Sigmoid colon (tissue), 7 donors: Measurements from ENCODE around the gene CDT1. TPM values are rescaled to one million over a fixed set of nuclear protein-coding genes. Genes with fewer than 3 reads are reported as not detected.

Experiments used
- DNase-seq: peaks from one replicate; pipeline ENCODE4 v3.0.0-alpha.2; 2019
- H3K27ac ChIP-seq, 4 donors: fragments of 200-600 bp; sonication (generic); one replicate each; pipeline ENCODE4 v1.5.1; 2016 to 2019; ENCODE audit warnings: mild to moderate bottlenecking in 1 of 4
- H3K27me3 ChIP-seq, 3 donors: fragments of 200-600 bp; sonication (generic); one replicate each; pipeline ENCODE4 v1.5.1; 2019; ENCODE audit warnings: mild to moderate bottlenecking in 1 of 3
- H3K36me3 ChIP-seq, 4 donors: fragments of 200-600 bp; sonication (generic); one replicate each; pipeline ENCODE4 v1.5.1; 2016 to 2019
- H3K4me1 ChIP-seq, 4 donors: fragments of 200-600 bp; sonication (generic); one replicate each; pipeline ENCODE4 v1.5.1; 2017 to 2019
- H3K4me3 ChIP-seq, 4 donors: fragments of 200-600 bp; sonication (generic); one replicate each; pipeline ENCODE4 v1.5.1; 2017 to 2019; ENCODE audit warnings: mild to moderate bottlenecking in 2 of 4, moderate library complexity in 1 of 4
- H3K9me3 ChIP-seq, 4 donors: fragments of 200-600 bp in 3 of 4; sonication (generic) in 3 of 4; one replicate each; pipeline versions ENCODE4 v1.5.1 to v1.6.1; 2013 to 2019
- CTCF ChIP-seq, 4 experiments: fragments of 450-650 bp in 3 of 4; fragments of 200-600 bp in 1 of 4; IDR thresholded peaks; one replicate each; pipeline ENCODE4 v1.5.1; 2016 to 2019; ENCODE audit warnings: antibody characterized with exemption in 4 of 4, mild to moderate bottlenecking in 3 of 4, moderate library complexity in 2 of 4
- EP300 ChIP-seq, 4 donors: sonication (generic); formaldehyde crosslinking; IDR thresholded peaks; one replicate each; pipeline ENCODE4 v1.6.1; 2017; ENCODE audit warnings: antibody characterized with exemption in 4 of 4
- POLR2A ChIP-seq, 2 donors: fragments of 450-650 bp; IDR thresholded peaks; one replicate each; pipeline ENCODE4 v1.6.1; 2016; ENCODE audit warnings: antibody characterized with exemption in 2 of 2, mild to moderate bottlenecking in 2 of 2, moderate library complexity in 2 of 2
- POLR2AphosphoS5 ChIP-seq, 4 donors: sonication (generic); formaldehyde crosslinking; IDR thresholded peaks; one replicate each; pipeline ENCODE4 v1.6.1; 2017; ENCODE audit warnings: antibody characterized with exemption in 4 of 4
- WGBS, 2 donors: extraction: QIAGEN DNeasy Blood & Tissue Kit; methylation state at CpG; one replicate each; pipeline ENCODE4 v1.1.7; 2013; 5-methylcytosine and 5-hydroxymethylcytosine counted together
- intact Hi-C: fragments of 100-400 bp; cut with DNase I; formaldehyde crosslinking; loops from one replicate; pipeline ENCODE4 v1.15.1; 2023
- polyA plus RNA-seq, 3 donors: library from polyadenylated mRNA; stranded (reverse); fragments of 200-250 nt; gene quantifications; one replicate each; pipeline ENCODE4 v1.2.3, GENCODE V29; 2013
- total RNA-seq, 4 donors: library from RNA; depleted of rRNA; stranded (reverse); fragments of >200 nt; gene quantifications; one replicate each; pipeline ENCODE4 v1.1.0, GENCODE V29; 2016
- donor health status: healthy with polysubstance abuse.
- donor health status: Bipolar disorder and iron deficiency.
- donor health status: healthy.

CDT1 gene
- total and polyA plus RNA-seq, 7 donors: 0.71 to 17.4 (median 3.3) TPM; not detected in 1

GRCh38 chr16:88805887-88806393, 2.4 kb downstream of the CDT1 start:
- no peaks in the 10 kb centered on the region for H3K9me3 ChIP-seq
- no peak for DNase-seq
- H3K27me3 ChIP-seq: peaks cover 0 to 9% (median 0%) of the 10 kb centered on the region in 3 donors
- no peak for TF ChIP-seq CTCF (IDR thresholded peaks at IDR 0.05)
- TF ChIP-seq POLR2A (IDR thresholded peaks at IDR 0.05): no peak
- TF ChIP-seq POLR2AphosphoS5 (IDR thresholded peaks at IDR 0.05): no peak
- WGBS, 2 donors: 92% methylated on average over 21 of the region's 21 CpGs
- H3K4me1 ChIP-seq: peaks cover 0 to 45% (median 25%) of the 10 kb centered on the region in 4 donors
- intact Hi-C loops: no loop called here
- H3K36me3 ChIP-seq: peaks cover 0 to 21% (median 5%) of the 10 kb centered on the region in 4 donors
- no peak overlapping the region for H3K4me3 ChIP-seq
- H3K27ac ChIP-seq: no peak overlapping the region

DNA sequence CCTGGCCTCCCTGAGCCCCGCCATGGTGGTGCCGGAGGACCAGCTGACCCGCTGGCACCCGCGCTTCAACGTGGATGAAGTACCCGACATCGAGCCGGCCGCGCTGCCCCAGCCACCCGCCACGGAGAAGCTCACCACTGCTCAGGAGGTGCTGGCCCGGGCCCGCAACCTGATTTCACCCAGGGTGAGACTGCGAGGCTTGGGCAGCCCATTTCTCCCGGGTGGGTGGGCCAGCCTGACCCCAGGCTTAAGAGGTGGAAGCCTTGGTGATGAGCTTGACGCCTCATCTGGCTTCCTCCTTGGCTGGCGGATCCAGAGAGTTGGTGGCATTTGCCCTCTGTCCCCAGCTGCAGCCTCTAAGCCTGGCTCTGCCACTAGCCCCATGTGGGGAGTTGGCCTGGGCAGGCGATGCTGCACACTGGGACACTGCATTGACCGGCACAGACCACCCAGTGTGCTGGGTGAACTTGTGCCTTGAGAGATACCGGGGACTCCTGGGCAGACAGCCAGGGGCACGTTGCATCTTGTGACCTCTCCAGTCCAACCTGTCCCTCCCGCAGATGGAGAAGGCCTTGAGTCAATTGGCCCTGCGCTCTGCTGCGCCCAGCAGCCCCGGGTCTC, 3.0 kb downstream of the CDT1 start:
- TF ChIP-seq EP300 (IDR thresholded peaks at IDR 0.05) (no peak), POLR2AphosphoS5 (IDR thresholded peaks at IDR 0.05) (no peak), CTCF (IDR thresholded peaks at IDR 0.05) (no peak), POLR2A (IDR thresholded peaks at IDR 0.05) (no peak)
- H3K4me3 ChIP-seq: no peak overlapping the region
- H3K27ac ChIP-seq: no peak overlapping the region
- H3K9me3 ChIP-seq: no peaks in the 10 kb centered on the region
- intact Hi-C loops: no loop called here
- WGBS, 2 donors: 84 to 89% methylated on average over 27 of the region's 27 CpGs
- no peak for DNase-seq
- H3K27me3 ChIP-seq: peaks cover 0 to 9% (median 0%) of the 10 kb centered on the region in 3 donors
- peaks cover 0 to 21% (median 5%) of the 10 kb centered on the region in 4 donors for H3K36me3 ChIP-seq
- peaks cover 0 to 48% (median 29%) of the 10 kb centered on the region in 4 donors for H3K4me1 ChIP-seq

- peaks cover 0 to 21% (median 5%) of the 10 kb centered on the region in 4 donors for H3K36me3 ChIP-seq
- TF ChIP-seq POLR2AphosphoS5 (IDR thresholded peaks at IDR 0.05) (no peak), CTCF (IDR thresholded peaks at IDR 0.05) (no peak), POLR2A (IDR thresholded peaks at IDR 0.05) (no peak), EP300 (IDR thresholded peaks at IDR 0.05) (no peak)
- peaks cover 0 to 9% (median 0%) of the 10 kb centered on the region in 3 donors for H3K27me3 ChIP-seq
- no peaks in the 10 kb centered on the region for H3K9me3 ChIP-seq
- no peak for DNase-seq
- intact Hi-C loops: no loop called here
- H3K4me3 ChIP-seq: no peak overlapping the region
- H3K4me1 ChIP-seq: peaks cover 0 to 44% (median 31%) of the 10 kb centered on the region in 4 donors
- no peak overlapping the region for H3K27ac ChIP-seq
- 88 to 92% methylated on average over 24 of the region's 24 CpGs for WGBS, 2 donors
These were observed 3.6 kb downstream of the CDT1 start for GRCh38 chr16:88807142-88807625.

DNA sequence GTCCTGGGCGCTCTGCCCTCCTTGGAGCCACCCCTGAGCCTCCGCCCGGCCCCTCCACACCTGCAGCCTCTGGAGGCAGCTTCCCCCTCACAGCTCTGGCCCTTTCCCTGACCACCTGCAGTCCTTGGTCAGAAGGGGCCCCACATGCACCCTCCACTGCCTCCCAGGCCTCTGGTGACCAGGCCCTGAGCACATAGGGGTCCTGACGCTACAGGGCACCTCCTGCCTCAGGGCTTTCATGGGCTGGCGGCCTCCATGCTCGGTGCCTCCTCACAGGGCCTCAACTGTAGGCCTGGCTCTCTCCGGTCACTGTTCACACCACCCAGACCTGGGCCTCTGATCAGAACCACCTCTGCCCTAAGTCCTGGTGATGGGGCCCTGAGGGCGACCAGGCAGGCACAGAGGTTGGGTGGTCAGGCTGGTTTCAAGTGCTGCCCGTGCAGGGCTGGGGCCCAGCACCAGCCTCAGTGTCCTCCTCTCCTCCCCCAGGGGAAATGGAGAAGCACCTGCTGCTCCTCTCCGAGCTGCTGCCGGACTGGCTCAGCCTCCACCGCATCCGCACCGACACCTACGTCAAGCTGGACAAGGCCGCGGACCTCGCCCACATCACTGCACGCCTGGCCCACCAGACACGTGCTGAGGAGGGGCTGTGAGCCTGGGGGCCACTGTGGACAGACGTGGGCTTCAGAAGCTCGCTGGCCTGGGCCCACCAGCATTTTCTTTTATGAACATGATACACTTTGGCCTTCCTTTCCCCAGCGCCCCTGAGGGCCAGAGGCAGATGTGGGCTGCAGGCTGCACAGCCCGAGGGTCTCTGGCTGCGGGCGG, 4.3 kb downstream of the CDT1 start:
- intact Hi-C loops: no loop called here
- 86 to 91% methylated on average over 26 of the region's 26 CpGs for WGBS, 2 donors
- peaks cover 0 to 9% (median 0%) of the 10 kb centered on the region in 3 donors for H3K27me3 ChIP-seq
- peaks cover 0 to 45% (median 37%) of the 10 kb centered on the region in 4 donors for H3K4me1 ChIP-seq
- TF ChIP-seq CTCF (IDR thresholded peaks at IDR 0.05): no peak
- no peak for TF ChIP-seq EP300 (IDR thresholded peaks at IDR 0.05)
- no peak for TF ChIP-seq POLR2AphosphoS5 (IDR thresholded peaks at IDR 0.05)
- no peak for TF ChIP-seq POLR2A (IDR thresholded peaks at IDR 0.05)
- no peaks in the 10 kb centered on the region for H3K9me3 ChIP-seq
- H3K4me3 ChIP-seq: no peak overlapping the region
- no peak overlapping the region for H3K27ac ChIP-seq
- peaks cover 0 to 21% (median 5%) of the 10 kb centered on the region in 4 donors for H3K36me3 ChIP-seq
- DNase-seq: no peak
